Effector CD8-positive, alpha-beta T cell (primary cell): ENCODE results near the gene DNAI2.

Source experiments
- DNase-seq: peaks from one replicate; lab custom pipeline; 2025; lab: John Stamatoyannopoulos, UW

DNAI2 gene

DNA sequence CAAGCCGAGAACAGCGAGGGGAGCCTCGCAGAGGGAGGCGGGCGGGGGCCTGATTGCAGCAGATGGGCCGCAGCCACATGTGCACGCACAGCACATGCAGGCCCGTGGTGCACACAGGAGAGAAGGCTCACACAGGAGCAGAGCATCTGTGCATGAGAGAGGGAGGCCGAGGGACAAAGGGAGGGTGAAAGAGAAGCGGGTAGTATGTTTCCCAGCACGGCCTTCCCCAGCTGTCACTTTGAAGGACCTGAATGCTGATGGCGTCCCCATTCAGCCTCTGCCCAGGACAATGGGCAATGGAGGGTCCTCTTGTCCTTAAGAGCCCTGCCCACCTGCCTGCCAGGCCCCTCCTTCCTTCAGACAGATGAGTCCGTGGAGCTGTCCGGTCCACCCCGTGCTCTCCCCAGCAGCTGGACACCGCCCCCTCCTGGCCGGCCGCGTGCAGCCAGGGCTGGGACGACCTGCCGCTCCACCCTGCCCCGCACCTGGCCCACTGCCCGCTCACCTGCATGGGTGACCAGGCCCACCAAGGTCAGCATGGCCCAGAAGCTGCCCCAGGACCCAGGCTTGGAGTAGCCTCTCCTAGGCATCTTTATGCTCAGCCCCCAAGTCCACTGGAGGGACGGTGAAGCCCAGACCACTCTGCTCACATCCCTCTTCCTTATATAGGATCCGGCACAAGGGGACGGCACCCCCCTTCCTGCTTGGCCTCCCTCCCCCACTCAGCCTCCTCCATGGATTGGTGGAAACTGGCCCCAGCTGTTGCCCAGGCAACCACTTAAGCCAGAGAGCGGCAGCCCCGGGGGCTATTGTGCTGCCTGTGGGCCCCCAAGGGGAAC, 87.4 kb downstream of the DNAI2 start, which contains the start of gene BTBD17:
Gene BTBD17 (minus strand): TSS at position 639 of the 839 bp plus-strand sequence. CDS start 49 bp downstream, at position 590.
- no peak for DNase-seq

DNA sequence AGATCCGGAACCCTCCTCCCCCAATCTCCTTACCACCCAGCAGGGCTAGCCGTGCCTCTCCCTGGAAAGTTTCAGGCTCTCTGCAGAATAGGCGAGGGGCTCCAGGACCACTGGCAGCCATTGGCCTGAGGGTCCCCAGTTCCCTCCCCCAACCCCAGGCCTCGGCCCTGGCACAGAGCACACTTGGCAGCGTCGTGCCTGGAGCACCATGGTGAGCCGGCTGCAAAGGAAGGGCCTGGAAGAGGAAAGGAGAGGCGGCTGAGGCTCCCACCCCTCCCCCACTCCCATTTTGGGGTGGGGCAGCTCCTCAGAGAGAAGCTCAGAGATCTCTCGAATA, 88.0 kb downstream of the DNAI2 start:
- no peak for DNase-seq

DNA sequence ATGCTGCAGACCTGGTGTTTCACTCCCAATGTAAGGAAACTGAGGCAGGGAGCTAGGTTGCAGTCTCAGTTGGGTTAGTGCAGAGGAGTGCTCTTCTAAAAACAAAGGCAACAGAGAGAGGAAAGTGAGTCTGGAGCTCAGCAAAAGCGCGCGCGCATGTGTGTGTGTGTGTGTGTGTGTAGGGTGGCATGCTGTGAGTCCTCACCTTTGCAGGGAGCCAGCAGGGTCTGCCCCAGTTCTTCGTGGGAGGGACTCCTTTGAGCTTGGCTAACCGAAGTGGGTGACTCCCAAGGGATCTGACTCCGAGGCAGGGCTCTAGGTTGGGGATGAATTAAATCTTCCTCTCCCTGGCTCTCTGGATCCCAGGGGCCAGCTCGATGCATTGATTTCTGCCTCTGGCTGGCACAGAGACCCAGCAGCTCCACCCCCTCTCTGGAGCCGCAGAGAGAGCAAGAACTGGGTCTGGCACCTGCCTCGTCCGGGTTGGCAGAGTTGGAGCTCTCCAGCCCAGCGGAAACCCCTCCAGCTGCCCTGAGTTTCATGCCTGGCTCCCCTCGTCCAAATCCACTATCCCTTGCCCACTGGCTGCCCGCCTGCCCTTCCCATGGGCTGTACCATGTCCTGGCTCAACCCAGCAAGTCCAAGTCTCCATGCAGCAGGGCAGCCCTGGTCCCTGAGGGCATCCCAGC, 88.9 kb downstream of the DNAI2 start:
- no peak for DNase-seq
